ENCODE data around the gene COA8. TPM values are rescaled to one million over a fixed set of nuclear protein-coding genes. Genes with fewer than 3 reads are reported as not detected.
A peak's percentile ranks its signal among the peaks of the same experiment; 100 is the strongest.

The COA8 gene
- total RNA-seq, 2 experiments from 2014 or later = 26.7 to 29.5 TPM

DNA sequence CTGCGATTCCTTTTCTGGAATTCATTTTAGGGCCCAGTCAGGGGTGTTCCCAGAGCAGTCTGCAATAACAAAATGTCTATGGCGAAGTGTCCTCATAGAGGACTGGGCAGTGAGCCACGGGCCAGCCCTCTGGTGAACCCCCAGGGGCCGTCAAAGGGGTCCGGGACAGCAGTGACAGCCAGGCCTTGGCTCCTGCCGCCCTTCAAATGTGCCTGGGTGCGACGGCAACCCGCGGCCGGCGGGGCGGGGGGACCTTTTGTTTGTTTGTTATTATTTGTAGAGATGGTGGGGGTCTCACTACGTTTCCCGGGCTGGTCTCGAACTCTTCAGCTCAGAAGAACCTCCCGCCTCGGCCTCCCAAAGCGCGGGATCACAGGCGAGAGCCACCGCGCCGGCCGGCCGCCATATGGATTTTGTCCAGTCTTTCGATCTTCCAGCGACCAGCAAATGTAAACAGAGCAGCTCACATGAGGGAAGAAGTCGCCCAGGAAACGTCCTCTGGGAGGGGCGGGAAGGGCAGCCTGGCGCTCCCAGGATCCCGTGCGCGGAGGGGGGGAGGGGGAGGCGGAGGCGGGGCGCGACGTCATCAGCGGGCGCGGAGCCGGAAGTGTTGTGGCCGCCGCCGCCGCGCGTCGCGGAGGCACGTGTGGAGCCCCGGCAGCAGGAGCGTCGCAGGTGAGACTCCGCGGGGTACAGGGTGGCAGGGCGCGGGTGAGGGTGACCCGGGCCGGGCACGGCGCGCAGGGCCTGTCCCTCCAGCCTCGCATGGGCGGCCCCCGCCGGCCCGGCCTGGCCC lies 34.0 kb upstream of the COA8 start, which contains the start of gene TRMT61A:
TRMT61A (plus strand) TSS at position 610 of the 796 bp plus-strand sequence. CDS start 783 bp downstream, outside the sequence.
- peaks cover 27% of the 10 kb centered on the region for H3K4me1 Mint-ChIP-seq
- peaks cover 12% of the 10 kb centered on the region for H3K27me3 Mint-ChIP-seq
- peak within 1 kb of the TSS; percentile 97 for H3K27ac Mint-ChIP-seq
- H3K9me3 Mint-ChIP-seq = no peaks in the 10 kb centered on the region
- H3K4me3 Mint-ChIP-seq = peak within 1 kb of the TSS; percentile 98
- H3K36me3 Mint-ChIP-seq = peaks cover 2% of the 10 kb centered on the region
- DNase-seq = peak; percentile 83
- POLR2A ChIA-PET = interaction anchor here (1.0 to 1.5 kb wide), 3 partner anchors 10 to 549 kb away, joined by 3 to 12 read pairs (median 3); no protein-coding TSS in a partner anchor
- ATAC-seq (ENCODE audit: low read depth) = peak; percentile 79

DNA sequence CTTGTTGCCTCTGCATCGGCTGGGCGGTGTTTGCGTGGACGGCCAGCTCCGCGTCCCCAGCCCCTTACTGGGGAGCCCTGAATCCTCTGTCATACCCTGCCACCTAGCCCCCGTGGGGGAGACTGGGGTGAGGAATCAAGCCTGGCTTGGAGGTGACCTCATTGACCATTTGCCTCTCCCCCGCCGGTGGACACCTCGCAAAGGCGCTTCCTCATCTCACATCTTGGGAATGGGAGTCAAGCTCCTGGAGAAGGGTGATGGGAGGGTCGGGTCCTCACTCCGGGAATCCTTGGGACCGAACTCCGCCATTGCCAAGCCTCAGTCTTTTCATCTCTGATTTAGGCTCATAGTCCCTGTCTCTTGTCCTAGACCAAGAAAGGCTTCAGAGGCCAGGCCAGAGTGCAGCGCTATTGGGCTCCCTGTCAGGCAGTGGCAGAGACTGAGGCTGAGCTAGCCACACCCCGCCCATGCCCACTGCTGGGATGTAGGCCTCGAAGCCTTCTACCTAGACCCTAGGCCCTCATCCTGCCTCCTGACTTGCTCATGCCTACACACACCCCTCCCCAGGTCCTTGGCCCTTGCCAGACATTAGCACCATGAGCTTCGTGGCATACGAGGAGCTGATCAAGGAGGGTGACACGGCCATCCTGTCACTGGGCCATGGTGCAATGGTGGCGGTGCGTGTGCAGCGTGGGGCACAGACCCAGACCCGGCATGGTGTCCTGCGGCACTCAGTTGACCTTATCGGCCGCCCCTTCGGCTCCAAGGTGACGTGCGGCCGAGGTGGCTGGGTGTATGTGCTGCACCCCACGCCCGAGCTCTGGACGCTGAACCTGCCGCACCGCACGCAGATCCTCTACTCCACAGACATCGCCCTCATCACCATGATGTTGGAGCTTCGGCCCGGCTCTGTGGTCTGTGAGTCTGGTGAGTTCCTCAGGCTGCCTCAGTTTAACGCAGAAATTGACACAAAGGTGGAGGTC lies 33.1 kb upstream of the COA8 start:
- ATAC-seq (ENCODE audit: low read depth) (peak; percentile 3), DNase-seq (no peak)
- H3K27ac Mint-ChIP-seq = peak overlapping the region; percentile 97
- POLR2A ChIA-PET = interaction anchor here (1.0 to 1.5 kb wide), 3 partner anchors 10 to 549 kb away, joined by 3 to 12 read pairs (median 3); no protein-coding TSS in a partner anchor
- H3K9me3 Mint-ChIP-seq = no peaks in the 10 kb centered on the region
- H3K36me3 Mint-ChIP-seq = peaks cover 2% of the 10 kb centered on the region
- peaks cover 27% of the 10 kb centered on the region for H3K4me1 Mint-ChIP-seq
- H3K27me3 Mint-ChIP-seq = peaks cover 3% of the 10 kb centered on the region
- peak overlapping the region; percentile 98 for H3K4me3 Mint-ChIP-seq

DNA sequence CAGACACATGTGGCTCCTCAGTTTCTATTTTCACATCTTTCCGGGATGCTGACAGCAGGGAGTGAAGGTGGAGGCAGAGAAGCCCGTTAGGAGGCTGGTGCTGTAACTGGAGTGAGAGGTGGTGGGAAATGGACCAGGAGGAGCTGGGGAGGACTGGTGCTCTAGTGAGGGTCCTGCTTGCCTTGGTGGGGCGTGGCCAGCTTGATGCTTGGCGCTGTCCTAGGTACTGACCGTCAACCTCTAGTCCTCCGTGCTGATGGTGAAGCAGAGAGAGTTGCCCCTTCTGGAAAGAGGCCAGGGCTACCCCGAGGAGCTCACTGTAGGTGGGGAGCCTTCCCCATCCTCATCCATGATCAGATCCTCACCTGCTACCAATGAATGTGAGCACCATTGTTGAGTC lies 32.4 kb upstream of the COA8 start:
- POLR2A ChIA-PET = no interaction called here
- DNase-seq (peak; percentile 55), ATAC-seq (ENCODE audit: low read depth) (no peak)
- peaks cover 27% of the 10 kb centered on the region for H3K4me1 Mint-ChIP-seq
- H3K4me3 Mint-ChIP-seq = peak overlapping the region; percentile 98
- H3K27ac Mint-ChIP-seq = peak overlapping the region; percentile 62
- no peaks in the 10 kb centered on the region for H3K9me3 Mint-ChIP-seq
- peaks cover 2% of the 10 kb centered on the region for H3K36me3 Mint-ChIP-seq
- H3K27me3 Mint-ChIP-seq = no peaks in the 10 kb centered on the region

DNA sequence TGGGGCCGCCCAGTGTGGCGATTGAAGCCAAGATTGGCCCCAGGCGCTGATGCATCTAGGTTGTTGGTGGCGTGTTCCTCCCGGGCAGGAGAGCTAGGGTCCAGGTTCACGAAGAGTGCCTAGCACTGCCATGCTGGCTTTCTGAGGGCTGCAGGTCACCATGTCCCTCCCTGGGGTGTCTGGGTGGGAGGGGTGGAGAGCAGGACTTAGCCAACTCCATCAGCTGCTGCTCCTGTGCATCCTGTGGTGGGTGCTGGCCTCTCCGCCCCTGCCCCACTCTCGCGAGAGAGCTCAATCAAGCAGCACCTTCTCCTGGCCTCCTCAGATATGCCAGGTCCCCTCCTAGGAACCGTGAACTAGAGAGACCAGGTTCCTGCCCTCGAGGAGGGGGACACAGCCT lies 31.9 kb upstream of the COA8 start:
- Mint-ChIP-seq H3K4me3 (peak overlapping the region; percentile 98), H3K36me3 (peaks cover 2% of the 10 kb centered on the region), H3K27me3 (no peaks in the 10 kb centered on the region), H3K9me3 (no peaks in the 10 kb centered on the region), H3K27ac (no peak overlapping the region), H3K4me1 (peaks cover 27% of the 10 kb centered on the region)
- ATAC-seq (ENCODE audit: low read depth) (no peak), DNase-seq (no peak)
- POLR2A ChIA-PET = no interaction called here

DNA sequence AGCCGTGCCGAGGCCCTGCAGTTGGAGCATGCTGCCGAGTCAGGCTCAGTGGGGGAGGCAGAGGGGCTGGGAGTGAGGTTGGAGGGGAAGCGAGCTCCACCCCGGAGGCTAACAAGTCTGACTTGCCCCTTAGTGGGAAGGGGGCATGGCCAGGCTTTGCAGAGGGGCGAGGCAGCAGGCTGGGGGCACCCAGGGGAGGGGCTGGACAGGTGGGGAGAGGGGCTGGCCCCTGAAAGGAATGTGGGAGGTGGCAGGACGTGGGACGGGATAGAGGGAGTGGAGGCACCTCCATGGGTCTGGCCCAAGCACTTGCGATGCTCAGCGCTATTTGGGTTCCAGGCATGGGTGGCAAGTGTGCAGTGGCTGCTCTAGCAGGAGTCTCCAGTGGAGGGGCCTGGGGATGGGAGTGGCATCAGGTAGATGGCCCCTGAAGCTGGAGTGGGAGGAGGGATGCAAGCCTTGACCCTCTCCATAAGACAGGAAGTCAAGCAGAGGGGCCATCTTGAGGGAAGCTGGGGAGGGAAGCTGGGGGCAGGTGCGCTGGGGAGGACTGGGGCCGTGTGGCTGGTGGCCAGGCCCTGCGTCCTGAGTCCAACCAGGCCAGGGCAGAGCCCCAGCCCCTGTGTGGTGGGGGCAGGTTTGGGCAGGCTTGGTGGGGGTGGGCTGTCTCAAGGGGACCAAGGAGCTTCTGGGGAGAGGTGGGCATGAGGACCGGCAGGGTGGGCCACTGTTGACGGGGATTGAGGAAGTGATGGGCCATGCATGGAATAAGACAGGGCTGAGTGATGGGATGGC lies 31.1 kb upstream of the COA8 start:
- no peak overlapping the region for H3K4me3 Mint-ChIP-seq
- peak overlapping the region; percentile 34 for H3K27ac Mint-ChIP-seq
- DNase-seq = no peak
- peaks cover 2% of the 10 kb centered on the region for H3K36me3 Mint-ChIP-seq
- no peaks in the 10 kb centered on the region for H3K27me3 Mint-ChIP-seq
- POLR2A ChIA-PET = no interaction called here
- no peaks in the 10 kb centered on the region for H3K9me3 Mint-ChIP-seq
- H3K4me1 Mint-ChIP-seq = peaks cover 26% of the 10 kb centered on the region
- ATAC-seq (ENCODE audit: low read depth) = no peak

DNA sequence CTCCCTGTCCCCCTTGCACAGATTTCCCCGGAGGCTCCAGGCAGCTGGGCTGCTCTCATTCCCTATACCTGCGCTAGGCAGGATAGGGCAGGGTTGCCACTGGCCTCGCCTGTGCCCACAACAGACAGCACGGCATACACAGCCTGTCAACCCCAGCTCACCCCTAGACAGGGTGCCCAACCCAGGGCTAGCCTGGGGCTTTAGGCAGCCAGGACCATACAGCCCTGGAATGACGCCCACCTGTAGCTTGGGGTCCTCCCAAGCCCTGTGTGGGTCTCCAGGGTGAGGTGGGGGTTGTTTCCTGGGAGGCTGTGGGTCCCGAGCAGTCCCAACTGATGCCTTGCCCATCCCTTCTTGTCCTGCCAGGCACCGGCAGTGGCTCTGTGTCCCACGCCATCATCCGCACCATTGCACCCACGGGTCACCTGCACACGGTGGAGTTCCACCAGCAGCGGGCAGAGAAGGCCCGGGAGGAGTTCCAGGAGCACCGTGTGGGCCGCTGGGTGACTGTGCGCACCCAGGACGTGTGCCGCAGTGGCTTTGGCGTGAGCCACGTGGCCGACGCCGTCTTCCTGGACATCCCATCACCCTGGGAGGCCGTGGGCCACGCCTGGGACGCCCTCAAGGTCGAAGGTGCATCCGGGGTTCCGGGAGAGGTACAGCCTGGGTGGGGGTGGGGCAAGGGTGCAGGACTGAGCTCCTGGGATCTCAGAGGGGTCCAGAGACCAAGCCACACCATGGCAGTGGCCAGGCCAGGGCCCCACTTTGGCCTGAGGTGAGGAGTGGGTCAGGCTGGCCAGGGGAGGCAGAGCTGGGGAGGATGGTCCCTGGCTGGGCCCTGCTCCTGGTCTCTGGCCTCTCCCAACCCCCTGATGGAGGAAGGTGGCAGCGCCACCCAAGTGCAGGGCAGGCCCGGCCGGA lies 30.3 kb upstream of the COA8 start:
- peaks cover 2% of the 10 kb centered on the region for H3K36me3 Mint-ChIP-seq
- no peak for DNase-seq
- H3K4me3 Mint-ChIP-seq = no peak overlapping the region
- no peaks in the 10 kb centered on the region for H3K9me3 Mint-ChIP-seq
- no peak for ATAC-seq (ENCODE audit: low read depth)
- H3K27ac Mint-ChIP-seq = no peak overlapping the region
- H3K27me3 Mint-ChIP-seq = no peaks in the 10 kb centered on the region
- POLR2A ChIA-PET = no interaction called here
- H3K4me1 Mint-ChIP-seq = peaks cover 17% of the 10 kb centered on the region

DNA sequence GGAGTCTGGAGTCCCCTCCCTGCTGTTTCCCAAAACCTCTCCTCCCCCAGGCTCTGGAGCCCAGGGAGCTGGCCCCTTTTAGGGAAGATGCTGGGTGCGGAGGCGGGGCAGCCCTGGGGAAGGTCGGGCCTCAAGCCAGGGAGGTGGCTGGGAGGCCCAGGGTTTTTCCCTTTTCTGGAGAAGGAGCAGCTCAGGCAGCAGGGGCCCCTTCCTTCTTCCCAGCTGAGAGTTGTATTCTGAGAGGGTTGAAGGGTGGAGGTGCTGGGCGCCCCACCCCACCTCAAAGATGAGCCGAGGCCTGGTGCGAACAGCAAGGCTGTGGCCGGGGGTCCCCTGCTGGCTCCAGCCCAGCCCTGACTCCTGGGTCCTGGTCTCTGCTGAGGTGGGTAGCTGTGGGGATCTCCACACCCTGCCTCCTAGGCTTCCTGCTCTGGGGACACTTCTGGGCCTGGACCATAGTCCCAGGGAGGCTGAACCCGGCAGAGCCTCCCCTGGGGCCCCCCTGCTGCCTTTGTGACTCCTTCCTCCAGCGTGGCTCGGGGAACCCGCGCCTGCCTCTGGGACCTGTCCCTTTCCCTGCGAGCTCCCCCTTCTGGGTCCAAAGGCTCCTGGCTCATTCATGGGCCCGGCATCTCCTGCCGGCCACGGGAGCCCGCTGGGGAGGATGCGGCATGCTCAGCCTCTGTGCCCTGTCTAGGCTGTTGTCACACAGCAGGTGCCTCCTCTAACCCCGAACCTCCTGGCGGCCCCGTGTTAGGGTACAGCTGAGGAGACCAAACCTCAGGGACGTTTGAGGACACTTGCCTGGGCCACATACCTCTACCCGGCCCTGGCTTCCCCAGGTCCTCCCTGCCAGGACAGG lies 29.4 kb upstream of the COA8 start:
- no peak for ATAC-seq (ENCODE audit: low read depth)
- H3K4me1 Mint-ChIP-seq = peaks cover 14% of the 10 kb centered on the region
- no peaks in the 10 kb centered on the region for H3K27me3 Mint-ChIP-seq
- no peaks in the 10 kb centered on the region for H3K9me3 Mint-ChIP-seq
- H3K27ac Mint-ChIP-seq = no peak overlapping the region
- H3K36me3 Mint-ChIP-seq = peaks cover 2% of the 10 kb centered on the region
- DNase-seq = no peak
- no peak overlapping the region for H3K4me3 Mint-ChIP-seq
- POLR2A ChIA-PET = no interaction called here

DNA sequence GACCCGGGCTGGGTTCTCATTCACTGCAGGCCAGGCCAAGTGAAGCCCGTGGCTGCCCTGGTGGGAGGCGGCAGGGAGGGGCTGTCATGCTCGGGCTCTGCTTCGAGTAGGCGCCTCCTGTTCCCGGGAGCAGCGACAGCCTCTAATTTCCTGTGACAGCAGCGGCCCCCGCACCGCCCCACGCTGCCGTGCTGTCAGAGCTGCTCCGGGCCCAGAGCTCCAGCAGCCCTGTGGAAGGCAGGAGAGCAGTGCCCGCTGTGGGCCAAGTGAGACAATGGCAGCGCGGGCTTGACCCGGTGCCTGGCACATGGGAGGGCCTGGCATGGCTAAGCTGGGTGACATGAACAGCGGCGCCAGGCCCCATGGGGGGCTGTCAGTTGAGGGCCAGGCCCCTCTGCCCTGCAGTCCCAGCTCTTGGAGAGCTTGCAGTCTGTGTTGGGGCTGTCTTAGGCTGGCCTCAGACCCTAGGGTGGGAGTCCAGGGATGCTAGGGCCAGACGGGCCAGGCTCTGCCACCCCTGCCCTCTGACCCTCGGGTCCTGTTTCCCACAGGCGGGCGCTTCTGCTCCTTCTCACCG lies 28.7 kb upstream of the COA8 start:
- H3K4me1 Mint-ChIP-seq = peaks cover 13% of the 10 kb centered on the region
- no peak for DNase-seq
- peaks cover 2% of the 10 kb centered on the region for H3K36me3 Mint-ChIP-seq
- POLR2A ChIA-PET = interaction anchor here (1.3 kb wide), 1 partner anchor 13 kb away, joined by 4 read pairs; no protein-coding TSS in a partner anchor
- no peaks in the 10 kb centered on the region for H3K27me3 Mint-ChIP-seq
- H3K27ac Mint-ChIP-seq = no peak overlapping the region
- no peaks in the 10 kb centered on the region for H3K9me3 Mint-ChIP-seq
- no peak for ATAC-seq (ENCODE audit: low read depth)
- no peak overlapping the region for H3K4me3 Mint-ChIP-seq

DNA sequence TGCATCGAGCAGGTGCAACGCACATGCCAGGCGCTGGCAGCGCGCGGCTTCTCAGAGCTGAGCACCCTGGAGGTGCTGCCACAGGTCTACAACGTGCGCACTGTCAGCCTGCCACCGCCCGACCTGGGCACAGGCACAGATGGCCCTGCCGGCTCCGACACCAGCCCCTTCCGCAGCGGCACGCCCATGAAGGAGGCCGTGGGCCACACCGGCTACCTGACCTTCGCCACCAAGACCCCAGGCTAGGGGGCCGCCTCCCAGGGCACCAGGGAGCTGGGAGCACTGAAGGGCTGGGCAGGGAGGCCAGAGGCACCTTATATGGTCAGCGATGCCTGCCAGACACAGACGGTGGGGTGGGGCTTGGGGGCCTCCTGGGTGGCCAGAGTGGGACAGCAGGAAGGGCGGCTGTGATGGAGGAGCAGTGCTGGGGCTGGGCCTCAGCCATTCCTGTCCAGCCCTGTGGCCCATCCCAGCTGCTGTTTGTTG lies 28.1 kb upstream of the COA8 start:
- no peak for DNase-seq
- H3K27me3 Mint-ChIP-seq = no peaks in the 10 kb centered on the region
- ATAC-seq (ENCODE audit: low read depth) = no peak
- no peaks in the 10 kb centered on the region for H3K9me3 Mint-ChIP-seq
- no peaks in the 10 kb centered on the region for H3K36me3 Mint-ChIP-seq
- no peak overlapping the region for H3K27ac Mint-ChIP-seq
- H3K4me3 Mint-ChIP-seq = no peak overlapping the region
- POLR2A ChIA-PET = interaction anchor here (1.3 kb wide), 1 partner anchor 13 kb away, joined by 4 read pairs; no protein-coding TSS in a partner anchor
- H3K4me1 Mint-ChIP-seq = peaks cover 10% of the 10 kb centered on the region

DNA sequence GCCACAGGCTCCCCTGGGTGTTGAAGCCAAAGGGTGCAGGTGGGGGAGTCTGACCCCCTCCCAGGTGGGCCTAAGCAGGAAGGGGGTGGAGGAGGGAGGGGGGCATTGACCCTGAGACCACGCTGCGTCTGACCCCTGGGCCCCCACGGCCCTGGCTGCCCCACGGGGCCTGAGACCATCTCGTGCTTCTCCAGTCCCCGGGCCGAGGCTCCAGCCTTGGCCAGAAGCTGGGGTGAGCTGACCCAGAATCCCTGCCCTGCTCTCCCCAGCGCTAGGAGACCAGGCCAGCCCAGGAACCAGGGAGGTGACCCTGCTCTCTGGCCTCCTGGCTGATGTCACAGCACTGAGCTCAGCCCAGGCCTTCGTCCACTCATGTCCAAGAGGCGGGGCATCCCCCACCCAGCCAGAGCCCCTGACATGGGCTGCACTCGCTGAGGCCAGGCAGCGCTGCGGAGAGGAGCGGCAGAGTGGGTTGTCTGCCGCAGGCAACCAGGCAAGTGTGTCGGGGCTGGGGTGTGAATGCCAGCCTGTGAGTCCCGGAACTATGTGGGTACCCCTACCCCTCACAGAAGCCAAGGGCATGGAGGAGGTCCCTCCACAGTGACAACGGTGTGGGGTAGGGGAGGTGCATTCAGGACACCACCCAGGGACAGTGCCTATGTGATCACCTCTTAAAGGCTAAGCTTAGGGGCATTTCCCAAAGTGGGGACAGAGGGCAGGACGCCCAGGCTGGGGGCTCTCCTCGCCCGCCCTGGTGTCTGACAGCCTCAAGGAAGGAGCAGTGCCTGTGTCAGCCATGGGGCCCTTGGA lies 27.5 kb upstream of the COA8 start:
- no peaks in the 10 kb centered on the region for H3K9me3 Mint-ChIP-seq
- H3K4me3 Mint-ChIP-seq = no peak overlapping the region
- H3K27me3 Mint-ChIP-seq = peaks cover 1% of the 10 kb centered on the region
- H3K27ac Mint-ChIP-seq = no peak overlapping the region
- POLR2A ChIA-PET = interaction anchor here (1.3 kb wide), 1 partner anchor 14 kb away, joined by 4 read pairs; no protein-coding TSS in a partner anchor
- H3K36me3 Mint-ChIP-seq = no peaks in the 10 kb centered on the region
- H3K4me1 Mint-ChIP-seq = peaks cover 4% of the 10 kb centered on the region
- DNase-seq = no peak
- no peak for ATAC-seq (ENCODE audit: low read depth)
